ENCODE results near the gene FAM168A. TPM values are rescaled to one million over a fixed set of nuclear protein-coding genes. Genes with fewer than 3 reads are reported as not detected.

The FAM168A gene, protein sequence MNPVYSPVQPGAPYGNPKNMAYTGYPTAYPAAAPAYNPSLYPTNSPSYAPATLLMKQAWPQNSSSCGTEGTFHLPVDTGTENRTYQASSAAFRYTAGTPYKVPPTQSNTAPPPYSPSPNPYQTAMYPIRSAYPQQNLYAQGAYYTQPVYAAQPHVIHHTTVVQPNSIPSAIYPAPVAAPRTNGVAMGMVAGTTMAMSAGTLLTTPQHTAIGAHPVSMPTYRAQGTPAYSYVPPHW
- total RNA-seq (2022; extraction: Qiagen RNA extraction; ENCODE audit: low read depth) = 10.5 to 15.3 TPM (median 13.0 TPM) in 5 replicates

DNA sequence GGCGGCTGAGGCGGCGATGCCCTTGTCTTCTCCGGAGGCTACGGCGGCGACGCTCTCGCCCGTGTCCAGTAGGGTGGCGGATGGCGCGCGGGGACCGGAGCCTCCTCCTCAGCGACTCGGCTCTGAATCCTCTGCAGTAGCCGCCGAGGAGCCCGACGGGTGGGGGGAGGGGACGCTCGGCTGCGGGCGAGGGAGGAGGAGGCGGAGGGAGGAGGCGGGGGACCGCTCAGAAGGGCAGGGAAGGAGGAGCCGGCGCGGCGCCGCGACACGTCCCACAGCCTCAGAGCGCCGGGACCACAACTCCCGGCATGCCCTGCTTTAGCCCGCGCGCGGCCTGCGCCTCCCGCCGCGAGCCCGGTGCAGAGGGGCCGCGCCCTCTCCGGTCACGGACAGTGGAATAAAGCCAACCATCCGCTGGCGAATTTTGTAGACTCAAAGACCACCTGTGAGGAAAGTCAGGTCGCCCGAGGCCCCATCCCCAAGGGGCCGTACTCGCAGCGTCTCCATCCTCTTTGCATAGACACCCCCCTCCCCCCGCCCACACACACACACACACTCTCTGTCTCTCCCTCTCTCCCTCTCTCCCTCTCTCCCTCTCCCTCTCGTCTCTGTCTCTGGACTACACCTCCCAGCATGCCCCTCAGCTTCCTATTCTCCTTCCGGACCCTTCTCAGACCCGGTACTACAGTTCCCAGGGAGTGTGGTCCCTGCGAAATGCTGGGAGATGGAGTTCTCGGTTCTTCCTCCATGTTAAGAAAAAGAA, at the start of gene FAM168A:
Gene FAM168A (minus strand): TSS at position 157 of the 763 bp plus-strand sequence. CDS start 129,638 bp downstream, outside the sequence.

DNA sequence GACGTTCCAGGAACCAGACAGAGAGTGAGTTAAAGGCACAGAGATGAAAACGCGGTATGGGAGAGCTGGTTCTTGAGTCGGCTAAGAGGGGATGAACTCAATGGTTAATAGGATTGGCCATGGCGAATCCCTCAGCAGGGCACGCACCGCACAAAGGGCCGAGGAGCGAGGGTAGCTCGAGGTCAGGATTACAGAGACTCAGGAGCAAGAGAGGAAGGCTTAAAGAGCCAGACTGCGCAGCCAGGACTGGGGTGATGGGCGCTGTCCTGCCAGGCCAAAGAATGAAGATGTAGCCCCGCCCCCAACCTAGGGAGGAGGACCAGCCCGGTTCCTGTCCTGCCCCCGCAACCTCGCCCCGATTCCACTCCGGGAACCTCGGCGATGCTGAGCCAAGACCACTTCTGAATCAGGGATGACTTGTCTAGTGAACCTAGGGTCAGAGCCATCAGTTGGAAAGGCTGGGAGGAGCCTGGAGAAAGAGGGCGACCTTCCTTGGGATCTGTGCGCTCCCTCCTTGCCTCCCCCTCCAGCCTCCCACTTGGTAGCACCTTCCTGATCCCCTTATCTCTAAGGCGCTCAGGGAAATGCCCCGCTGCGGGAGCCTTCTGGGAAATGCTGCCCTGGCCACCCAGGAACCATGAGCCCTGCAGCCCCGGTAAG, 48.2 kb upstream of the FAM168A start, which contains the start of gene PLEKHB1:
Gene PLEKHB1 (plus strand): TSS at position 610 of the 660 bp plus-strand sequence. CDS start 28 bp downstream, at position 638.

DNA sequence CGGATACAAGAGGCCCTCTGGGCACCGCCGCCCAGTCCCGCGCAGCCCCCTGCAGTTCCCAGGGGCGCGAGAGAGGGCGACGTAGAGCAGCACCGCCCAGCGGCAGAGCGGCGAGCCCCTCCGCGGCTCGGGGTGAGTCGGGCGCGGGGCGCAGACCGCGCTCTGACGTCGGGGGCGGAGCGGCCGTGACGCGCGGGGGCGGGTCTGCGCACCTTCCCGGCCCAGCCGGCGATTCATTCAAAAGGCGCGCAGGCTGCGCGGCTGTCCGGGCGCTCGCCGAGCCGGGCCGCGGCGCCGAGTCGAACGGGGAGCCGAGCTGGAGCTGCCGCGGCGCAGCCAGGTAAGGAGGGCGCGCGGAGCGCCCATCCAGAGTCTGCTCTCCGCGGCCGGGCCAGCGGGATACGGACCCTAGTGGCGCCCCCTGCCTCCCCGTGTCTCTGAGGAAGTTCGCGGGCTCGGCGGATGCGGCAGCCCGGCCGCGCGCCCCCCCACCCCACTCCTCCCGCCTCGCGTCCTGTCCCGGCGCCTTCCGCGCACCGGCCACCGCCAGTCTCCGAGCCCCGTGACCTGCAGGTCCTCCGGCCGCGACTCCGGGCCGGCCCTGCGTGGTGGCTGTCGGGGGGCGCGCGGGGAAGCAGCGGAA, 221.6 kb downstream of the FAM168A start, which contains the start of gene RELT:
Gene RELT (plus strand): TSS at position 240 of the 643 bp plus-strand sequence. CDS start 12,738 bp downstream, outside the sequence.

Other genes starting within 250 kb of the FAM168A start
- gene RELT, start 221.7 kb downstream of the FAM168A start, total RNA-seq (2022; extraction: Qiagen RNA extraction; ENCODE audit: low read depth) = 5.5 to 11.4 TPM (median 10.4 TPM) in 5 replicates
- 0.44 to 1.2 TPM (median 0.85 TPM) in 5 replicates for gene PLEKHB1, start 48.5 kb upstream of the FAM168A start, total RNA-seq (2022; extraction: Qiagen RNA extraction; ENCODE audit: low read depth)
- 41.2 to 61.9 TPM (median 61.2 TPM) in 5 replicates for gene RAB6A, start 163.0 kb upstream of the FAM168A start, total RNA-seq (2022; extraction: Qiagen RNA extraction; ENCODE audit: low read depth)
- 48.1 to 64.0 TPM (median 53.1 TPM) in 5 replicates for gene MRPL48, start 189.8 kb upstream of the FAM168A start, total RNA-seq (2022; extraction: Qiagen RNA extraction; ENCODE audit: low read depth)

All from A549 treated with RU486 at 1 μM for 4 hours (cell line).